HG03469 (cell line): ENCODE data around the gene TNPO2.
"Not testable (repeated sequence)": the region's sequence is repeated elsewhere in the genome, so short reads cannot be mapped to it uniquely, and the experiment has no call there.

Experiments
- ATAC-seq: cut with Tn5 transposase; IDR thresholded peaks from one replicate; pipeline ENCODE4 v1.9.1; 2021; ENCODE audit warnings: mild to moderate bottlenecking, moderate library complexity, moderate number of reproducible peaks; ENCODE audit not compliant: unreplicated experiment

The TNPO2 gene

GRCh38 chr19:12678039-12678438 is 45.7 kb downstream of the TNPO2 start:
- ATAC-seq, result not testable (repeated sequence)

- no peak for ATAC-seq
These were observed 46.8 kb downstream of the TNPO2 start for GRCh38 chr19:12676928-12677327.

GRCh38 chr19:12676384-12676792 is 47.3 kb downstream of the TNPO2 start:
- ATAC-seq, result no peak

DNA sequence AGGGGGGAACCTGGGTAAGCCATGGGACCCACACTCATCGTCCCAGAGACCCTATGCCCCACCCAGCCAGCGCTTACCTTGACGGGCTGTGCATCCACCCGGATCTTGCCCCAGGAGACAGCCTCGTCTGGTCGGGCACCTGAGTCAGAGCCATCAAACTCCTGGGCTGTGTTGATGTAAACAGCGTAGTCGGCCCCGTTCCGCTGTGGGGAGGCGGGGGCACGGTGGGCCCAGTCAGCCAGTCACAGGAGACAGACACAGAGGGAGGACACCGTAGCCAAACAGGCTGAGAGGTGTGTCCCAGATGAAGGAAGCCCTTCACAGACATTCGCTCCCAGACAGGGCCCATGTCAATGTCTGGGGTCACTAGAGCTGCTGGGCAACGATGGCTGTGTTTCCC is 47.8 kb downstream of the TNPO2 start:
- ATAC-seq, result no peak

GRCh38 chr19:12675399-12675798 is 48.3 kb downstream of the TNPO2 start:
- no peak for ATAC-seq

DNA sequence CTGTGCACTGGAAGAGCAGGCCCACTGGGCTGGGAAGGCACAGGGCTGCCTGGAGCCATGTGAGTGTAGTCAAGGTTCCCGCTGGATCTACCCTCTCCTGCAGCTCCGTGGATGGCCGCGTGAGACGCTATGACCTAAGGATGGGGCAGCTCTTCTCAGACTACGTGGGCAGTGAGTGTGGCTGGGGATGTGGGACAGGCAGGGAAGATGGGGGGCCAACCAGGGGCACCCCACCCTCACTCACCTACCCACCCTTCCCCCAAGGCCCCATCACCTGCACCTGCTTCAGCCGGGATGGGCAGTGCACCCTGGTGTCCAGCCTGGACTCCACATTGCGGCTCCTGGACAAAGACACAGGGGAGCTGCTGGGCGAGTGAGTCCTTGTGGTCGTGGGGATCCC is 51.0 kb downstream of the TNPO2 start:
- ATAC-seq, result no peak

- no peak for ATAC-seq
These were observed 53.4 kb downstream of the TNPO2 start for GRCh38 chr19:12670159-12670928.

- no peak for ATAC-seq
These were observed 54.2 kb downstream of the TNPO2 start for GRCh38 chr19:12669270-12670158.

- no peak for ATAC-seq
These were observed 54.8 kb downstream of the TNPO2 start for GRCh38 chr19:12668932-12669269.

GRCh38 chr19:12668346-12668745 is 55.4 kb downstream of the TNPO2 start:
- no peak for ATAC-seq

- ATAC-seq, result no peak
These were observed 55.9 kb downstream of the TNPO2 start for GRCh38 chr19:12667731-12668302.

- no peak for ATAC-seq
These were observed 57.3 kb downstream of the TNPO2 start, which contains the start of the genes MAN2B1 and WDR83 for GRCh38 chr19:12666265-12667048. Gene MAN2B1 (minus strand): TSS chr19:12666742. CDS start chr19:12666701, 41 bp downstream. Gene WDR83 (plus strand): TSS chr19:12666807. CDS start chr19:12669791, 2,984 bp downstream.

GRCh38 chr19:12665671-12666264 is 58.0 kb downstream of the TNPO2 start:
- ATAC-seq, result no peak

GRCh38 chr19:12665281-12665573 is 58.5 kb downstream of the TNPO2 start:
- no peak for ATAC-seq

- ATAC-seq, result no peak
These were observed 59.1 kb downstream of the TNPO2 start for GRCh38 chr19:12664406-12665280.

- ATAC-seq, result no peak
These were observed 62.8 kb downstream of the TNPO2 start for GRCh38 chr19:12660980-12661379.

- ATAC-seq, result no peak
These were observed 65.8 kb downstream of the TNPO2 start for GRCh38 chr19:12657966-12658365.

GRCh38 chr19:12656899-12657571 is 66.7 kb downstream of the TNPO2 start:
- ATAC-seq, result no peak

DNA sequence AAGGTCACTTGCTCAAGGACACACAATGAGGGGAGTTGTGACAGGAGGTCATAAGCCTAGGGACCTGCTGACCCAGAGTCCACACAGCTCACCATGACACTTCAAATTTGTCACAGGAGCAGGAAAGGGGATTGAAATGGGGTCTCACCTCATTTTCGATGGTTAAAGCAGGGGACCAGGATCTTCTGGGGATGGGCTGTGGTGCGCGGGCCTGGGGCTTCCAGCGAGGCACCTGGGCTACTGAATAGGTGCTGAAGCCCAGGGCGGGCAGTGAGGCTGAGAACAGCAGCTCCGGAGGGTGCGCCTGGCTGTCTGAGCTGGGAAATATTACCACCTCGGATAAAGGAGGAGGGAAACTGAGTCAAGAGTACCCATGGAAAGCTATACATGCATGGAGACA is 68.2 kb downstream of the TNPO2 start:
- no peak for ATAC-seq
